HCT116 (cell line): Measurements from ENCODE around the gene TTLL10. TPM values are rescaled to one million over a fixed set of nuclear protein-coding genes. Genes with fewer than 3 reads are reported as not detected.

Experiments
- ATAC-seq: fragments of 200-7000 bp; cut with Tn5 transposase; 2 replicates; pipeline ENCODE4 v1.9.1; 2020; ENCODE audit warnings: mild to moderate bottlenecking, moderate library complexity
- BruUV-seq: library from RNA; stranded (reverse); fragments of 400-500 nt; replicated peaks from 2 replicates; lab custom pipeline; 2021; lab: Mats Ljungman, UMichigan
- CTCF ChIA-PET: fragments of 300-600 bp; sonication (Branson Sonifier 250); formaldehyde crosslinking; loops from one replicate; lab custom pipeline; 2021; ENCODE audit warnings: antibody characterized with exemption; lab: Charles Lee
- POLR2A ChIA-PET: fragments of 300-600, 350-600 bp; sonication (Branson Sonifier 250); formaldehyde crosslinking; loops from one replicate; lab custom pipeline; 2021; ENCODE audit warnings: antibody characterized with exemption; lab: Charles Lee
- RAD21 ChIA-PET, 2 experiments: fragments of 300-600 bp; sonication (Branson Sonifier 250); formaldehyde crosslinking; loops; one replicate each; lab custom pipeline; 2023; ENCODE audit warnings: low total read pairs in 2 of 2; ENCODE audit not compliant: uncharacterized antibody in 2 of 2, unreplicated experiment in 2 of 2, low non-redundant PET in 1 of 2; lab: Charles Lee
- DNase-seq: peaks from one replicate; pipeline ENCODE4 v3.0.0-alpha.2; 2010; ENCODE audit warnings: low read depth, low spot score
- H2AFZ ChIP-seq: fragments of 200-600 bp; shearing (Covaris generic), sonication (generic); 2 replicates; pipeline ENCODE4 v1.6.1; 2017; ENCODE audit warnings: low read depth, mixed run types, mixed read lengths, antibody characterized with exemption, low read length; ENCODE audit not compliant: poor library complexity, severe bottlenecking
- H3K27ac ChIP-seq: 2 replicates; pipeline ENCODE4 v1.5.1; 2012; ENCODE audit warnings: low read depth, low read length
- H3K27me3 ChIP-seq: fragments of 200-600 bp; sonication (generic); 2 replicates; pipeline ENCODE4 v1.6.1; 2016; ENCODE audit warnings: mixed run types, low read length, mixed read lengths; ENCODE audit not compliant: insufficient read depth
- H3K36me3 ChIP-seq, 2 experiments: fragments of 200-500 bp in 1 of 2; fragments of 200-600 bp in 1 of 2; sonication (Bioruptor generic) in 1 of 2; sonication (generic) in 1 of 2; 2 replicates each; pipeline versions ENCODE4 v1.5.1 to v1.6.1; 2014 to 2016; ENCODE audit warnings: low read length in 2 of 2, inconsistent platforms in 1 of 2, mixed read lengths in 1 of 2, mixed run types in 1 of 2; ENCODE audit not compliant: insufficient read depth in 2 of 2, control insufficient read depth in 1 of 2
- H3K4me1 ChIP-seq, 2 experiments: fragments of 200-600 bp in 1 of 2; sonication (generic) in 1 of 2; 2 replicates each; pipeline versions ENCODE4 v1.5.1 to v1.6.1; 2012 to 2017; ENCODE audit warnings: low read length in 2 of 2, inconsistent platforms in 1 of 2, mild to moderate bottlenecking in 1 of 2, mixed read lengths in 1 of 2, mixed run types in 1 of 2, moderate library complexity in 1 of 2; ENCODE audit not compliant: insufficient read depth in 2 of 2, control insufficient read depth in 1 of 2
- H3K4me2 ChIP-seq: fragments of 200-600 bp; sonication (generic); 2 replicates; pipeline ENCODE4 v1.6.1; 2017; ENCODE audit warnings: mixed run types, low read length, mixed read lengths
- H3K4me3 ChIP-seq, 2 experiments: fragments of 200-600 bp in 1 of 2; sonication (generic) in 1 of 2; replicated peaks in 1 of 2; 2 replicates each; pipeline ENCODE4 v1.5.1; 2011 to 2016; ENCODE audit warnings: low read length in 2 of 2, control low read depth in 1 of 2, low read depth in 1 of 2, mild to moderate bottlenecking in 1 of 2, mixed read lengths in 1 of 2, mixed run types in 1 of 2
- H3K79me2 ChIP-seq: fragments of 200-600 bp; sonication (generic); 2 replicates; pipeline ENCODE4 v1.6.1; 2017; ENCODE audit warnings: mild to moderate bottlenecking, mixed run types, low read length, moderate library complexity, mixed read lengths; ENCODE audit not compliant: insufficient read depth
- H3K9ac ChIP-seq: fragments of 200-600 bp; sonication (generic); 2 replicates; pipeline ENCODE4 v1.6.1; 2016; ENCODE audit warnings: low read length, mixed read lengths
- H3K9me2 ChIP-seq: fragments of 200-600 bp; sonication (generic), shearing (Covaris generic); 2 replicates; pipeline ENCODE4 v1.6.1; 2017; ENCODE audit warnings: mixed run types, mild to moderate bottlenecking, moderate library complexity; ENCODE audit not compliant: insufficient read depth
- H3K9me3 ChIP-seq, 2 experiments: fragments of 200-500 bp in 1 of 2; fragments of 200-600 bp in 1 of 2; sonication (Bioruptor generic) in 1 of 2; sonication (generic) in 1 of 2; 2 replicates each; pipeline ENCODE4 v1.6.1; 2014 to 2017; ENCODE audit warnings: low read length in 2 of 2, mixed read lengths in 2 of 2, inconsistent platforms in 1 of 2, low read depth in 1 of 2, mild to moderate bottlenecking in 1 of 2, mixed run types in 1 of 2, moderate library complexity in 1 of 2; ENCODE audit not compliant: control insufficient read depth in 1 of 2, insufficient read depth in 1 of 2
- H4K20me1 ChIP-seq: fragments of 200-600 bp; sonication (generic), shearing (Covaris generic); 2 replicates; pipeline ENCODE4 v1.6.1; 2017; ENCODE audit warnings: mixed run types, mild to moderate bottlenecking, moderate library complexity; ENCODE audit not compliant: insufficient read depth
- CBX3 ChIP-seq: IDR thresholded peaks from 2 replicates; pipeline ENCODE4 v1.6.1; 2012; ENCODE audit warnings: low read depth
- EGR1 ChIP-seq: IDR thresholded peaks from 2 replicates; pipeline ENCODE4 v1.6.1; 2012; ENCODE audit warnings: low read depth
- EZH2 ChIP-seq: fragments of 200-600 bp; sonication (generic); IDR thresholded peaks from 2 replicates; pipeline ENCODE4 v1.6.1; 2017; ENCODE audit warnings: antibody characterized with exemption, mixed run types
- POLR2AphosphoS5 ChIP-seq: IDR thresholded peaks from 2 replicates; pipeline ENCODE4 v1.6.1; 2011; ENCODE audit warnings: mild to moderate bottlenecking, low read depth, low read length, moderate library complexity
- RAD21 ChIP-seq: IDR thresholded peaks from 2 replicates; pipeline ENCODE4 v1.6.1; 2012; ENCODE audit warnings: low read depth, mild to moderate bottlenecking
- SP1 ChIP-seq: IDR thresholded peaks from 2 replicates; pipeline ENCODE4 v1.6.1; 2012; ENCODE audit warnings: low read depth
- SRF ChIP-seq: IDR thresholded peaks from 2 replicates; pipeline ENCODE4 v1.6.1; 2012; ENCODE audit warnings: low read depth
- YY1 ChIP-seq: IDR thresholded peaks from 2 replicates; pipeline ENCODE4 v1.6.1; 2011; ENCODE audit warnings: low read length, low read depth, moderate library complexity, mild to moderate bottlenecking; ENCODE audit not compliant: insufficient replicate concordance; ENCODE audit errors: extremely low read depth
- ZFX ChIP-seq: fragments of 450-650 bp; IDR thresholded peaks from 2 replicates; pipeline ENCODE4 v1.6.1; 2017
- ZNF274 ChIP-seq: fragments of 200-500 bp; sonication (Bioruptor generic); IDR thresholded peaks from 2 replicates; pipeline ENCODE4 v1.6.1; 2014; ENCODE audit warnings: mild to moderate bottlenecking, low read depth, low read length, inconsistent platforms
- intact Hi-C: fragments of 100-400 bp; cut with micrococcal nuclease; formaldehyde crosslinking; loops from 2 replicates; pipeline ENCODE4 v1.10.0; 2022
- total RNA-seq: library from RNA; stranded (reverse); gene quantifications from one replicate; pipeline ENCODE4 v1.2.1, GENCODE V29; 2021; ENCODE audit not compliant: unreplicated experiment
- TF ChIP-seq, protein P1 (sequence below), 3 experiments: fragments of 200-600 bp in 1 of 3; sonication (generic) in 1 of 3; IDR thresholded peaks in 2 of 3; conservative IDR thresholded peaks in 1 of 3; 2 replicates each; pipeline ENCODE4 v1.5.1; 2012 to 2017; ENCODE audit warnings: low read depth in 2 of 3, low read length in 2 of 3, antibody characterized with exemption in 1 of 3, borderline replicate concordance in 1 of 3, control low read depth in 1 of 3, mild to moderate bottlenecking in 1 of 3, mixed read lengths in 1 of 3, mixed run types in 1 of 3, moderate library complexity in 1 of 3; ENCODE audit not compliant: insufficient read depth in 1 of 3
- TF ChIP-seq, protein P2 (sequence below): IDR thresholded peaks from 2 replicates; pipeline ENCODE4 v1.6.1; 2012
- TF ChIP-seq, protein P3 (sequence below): IDR thresholded peaks from 2 replicates; pipeline ENCODE4 v1.6.1; 2012; ENCODE audit warnings: low read depth
- TF ChIP-seq, protein P4 (sequence below): IDR thresholded peaks from 2 replicates; pipeline ENCODE4 v1.6.1; 2012

The TTLL10 gene
- total RNA-seq, 1 experiment from 2014 or later = 0.10 TPM

DNA sequence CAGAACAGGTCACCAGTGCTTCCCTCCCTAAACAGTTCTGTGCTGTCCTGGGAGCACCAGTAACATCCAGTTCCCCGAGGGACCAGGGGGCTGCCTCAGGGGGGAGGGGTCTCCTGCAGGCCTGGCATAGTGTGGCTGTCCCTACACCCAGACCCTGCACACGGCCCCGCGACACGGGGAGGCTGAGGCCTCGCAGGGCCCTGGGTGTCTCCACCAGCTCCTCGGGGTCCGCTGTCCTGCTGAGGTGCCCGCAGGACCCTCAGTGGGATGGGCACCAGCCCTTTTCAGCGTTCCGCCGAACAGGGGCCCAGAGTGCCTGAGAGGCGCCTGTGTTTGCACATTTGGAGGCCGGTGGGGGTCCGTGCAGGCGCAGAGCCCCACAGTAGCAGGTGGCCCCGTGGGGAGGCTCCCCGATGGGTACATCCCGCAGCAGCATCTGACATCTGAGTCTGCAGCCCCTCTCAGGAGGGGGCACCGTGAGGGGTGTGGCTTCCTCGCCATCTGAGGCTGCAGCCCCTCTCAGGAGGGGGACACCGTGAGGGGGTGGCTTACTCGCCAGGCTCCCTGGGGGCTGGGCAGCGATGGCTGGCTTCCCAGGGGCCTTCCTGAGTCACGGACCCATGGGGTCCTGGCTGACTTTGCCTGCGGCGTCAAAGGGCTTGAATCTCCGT, 39.2 kb upstream of the TTLL10 start:
- no peaks in the 10 kb centered on the region for H3K36me3 ChIP-seq
- TF ChIP-seq POLR2AphosphoS5 (no peak), CBX3 (no peak), ZNF274 (no peak), SRF (no peak), EZH2 (no peak), YY1 (no peak), RAD21 (no peak), ZFX (no peak), EGR1 (no peak), SP1 (no peak)
- TF ChIP-seq, protein P1, sequence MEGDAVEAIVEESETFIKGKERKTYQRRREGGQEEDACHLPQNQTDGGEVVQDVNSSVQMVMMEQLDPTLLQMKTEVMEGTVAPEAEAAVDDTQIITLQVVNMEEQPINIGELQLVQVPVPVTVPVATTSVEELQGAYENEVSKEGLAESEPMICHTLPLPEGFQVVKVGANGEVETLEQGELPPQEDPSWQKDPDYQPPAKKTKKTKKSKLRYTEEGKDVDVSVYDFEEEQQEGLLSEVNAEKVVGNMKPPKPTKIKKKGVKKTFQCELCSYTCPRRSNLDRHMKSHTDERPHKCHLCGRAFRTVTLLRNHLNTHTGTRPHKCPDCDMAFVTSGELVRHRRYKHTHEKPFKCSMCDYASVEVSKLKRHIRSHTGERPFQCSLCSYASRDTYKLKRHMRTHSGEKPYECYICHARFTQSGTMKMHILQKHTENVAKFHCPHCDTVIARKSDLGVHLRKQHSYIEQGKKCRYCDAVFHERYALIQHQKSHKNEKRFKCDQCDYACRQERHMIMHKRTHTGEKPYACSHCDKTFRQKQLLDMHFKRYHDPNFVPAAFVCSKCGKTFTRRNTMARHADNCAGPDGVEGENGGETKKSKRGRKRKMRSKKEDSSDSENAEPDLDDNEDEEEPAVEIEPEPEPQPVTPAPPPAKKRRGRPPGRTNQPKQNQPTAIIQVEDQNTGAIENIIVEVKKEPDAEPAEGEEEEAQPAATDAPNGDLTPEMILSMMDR (IDR thresholded peaks at IDR 0.05 in 2 of 3, conservative IDR thresholded peaks at IDR 0.05 in 1 of 3; ENCODE audit: borderline replicate concordance in 1 of 3, insufficient read depth in 1 of 3, low read depth in 2 of 3, low read length in 2 of 3) = no peak
- TF ChIP-seq, protein P2, sequence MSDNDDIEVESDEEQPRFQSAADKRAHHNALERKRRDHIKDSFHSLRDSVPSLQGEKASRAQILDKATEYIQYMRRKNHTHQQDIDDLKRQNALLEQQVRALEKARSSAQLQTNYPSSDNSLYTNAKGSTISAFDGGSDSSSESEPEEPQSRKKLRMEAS = no peak
- TF ChIP-seq, protein P3, sequence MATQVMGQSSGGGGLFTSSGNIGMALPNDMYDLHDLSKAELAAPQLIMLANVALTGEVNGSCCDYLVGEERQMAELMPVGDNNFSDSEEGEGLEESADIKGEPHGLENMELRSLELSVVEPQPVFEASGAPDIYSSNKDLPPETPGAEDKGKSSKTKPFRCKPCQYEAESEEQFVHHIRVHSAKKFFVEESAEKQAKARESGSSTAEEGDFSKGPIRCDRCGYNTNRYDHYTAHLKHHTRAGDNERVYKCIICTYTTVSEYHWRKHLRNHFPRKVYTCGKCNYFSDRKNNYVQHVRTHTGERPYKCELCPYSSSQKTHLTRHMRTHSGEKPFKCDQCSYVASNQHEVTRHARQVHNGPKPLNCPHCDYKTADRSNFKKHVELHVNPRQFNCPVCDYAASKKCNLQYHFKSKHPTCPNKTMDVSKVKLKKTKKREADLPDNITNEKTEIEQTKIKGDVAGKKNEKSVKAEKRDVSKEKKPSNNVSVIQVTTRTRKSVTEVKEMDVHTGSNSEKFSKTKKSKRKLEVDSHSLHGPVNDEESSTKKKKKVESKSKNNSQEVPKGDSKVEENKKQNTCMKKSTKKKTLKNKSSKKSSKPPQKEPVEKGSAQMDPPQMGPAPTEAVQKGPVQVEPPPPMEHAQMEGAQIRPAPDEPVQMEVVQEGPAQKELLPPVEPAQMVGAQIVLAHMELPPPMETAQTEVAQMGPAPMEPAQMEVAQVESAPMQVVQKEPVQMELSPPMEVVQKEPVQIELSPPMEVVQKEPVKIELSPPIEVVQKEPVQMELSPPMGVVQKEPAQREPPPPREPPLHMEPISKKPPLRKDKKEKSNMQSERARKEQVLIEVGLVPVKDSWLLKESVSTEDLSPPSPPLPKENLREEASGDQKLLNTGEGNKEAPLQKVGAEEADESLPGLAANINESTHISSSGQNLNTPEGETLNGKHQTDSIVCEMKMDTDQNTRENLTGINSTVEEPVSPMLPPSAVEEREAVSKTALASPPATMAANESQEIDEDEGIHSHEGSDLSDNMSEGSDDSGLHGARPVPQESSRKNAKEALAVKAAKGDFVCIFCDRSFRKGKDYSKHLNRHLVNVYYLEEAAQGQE = no peak
- TF ChIP-seq, protein P4, sequence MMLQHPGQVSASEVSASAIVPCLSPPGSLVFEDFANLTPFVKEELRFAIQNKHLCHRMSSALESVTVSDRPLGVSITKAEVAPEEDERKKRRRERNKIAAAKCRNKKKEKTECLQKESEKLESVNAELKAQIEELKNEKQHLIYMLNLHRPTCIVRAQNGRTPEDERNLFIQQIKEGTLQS = no peak
- H2AFZ ChIP-seq = no peak overlapping the region
- no peaks in the 10 kb centered on the region for H3K27me3 ChIP-seq
- ChIA-PET CTCF (no interaction called here), POLR2A (no interaction called here), RAD21 (no interaction called here)
- H3K9ac ChIP-seq = no peak overlapping the region
- H3K4me3 ChIP-seq = no peak overlapping the region
- intact Hi-C loops = no loop called here
- no peaks in the 10 kb centered on the region for H4K20me1 ChIP-seq
- no peaks in the 10 kb centered on the region for H3K79me2 ChIP-seq
- H3K4me1 ChIP-seq = peaks cover 3 to 15% of the 10 kb centered on the region in 2 experiments; a peak in 3 of 4 replicates
- no peaks in the 10 kb centered on the region for H3K9me2 ChIP-seq
- H3K27ac ChIP-seq = no peak overlapping the region
- no peak overlapping the region for H3K4me2 ChIP-seq
- DNase-seq (no peak), ATAC-seq (no peak)
- no TSS peak for BruUV-seq
- H3K9me3 ChIP-seq = no peaks in the 10 kb centered on the region
